HepG2 (cell line): Measurements from ENCODE around the gene FGF19. TPM values are rescaled to one million over a fixed set of nuclear protein-coding genes. Genes with fewer than 3 reads are reported as not detected.
"Not testable (repeated sequence)": the region's sequence is repeated elsewhere in the genome, so short reads cannot be mapped to it uniquely, and the experiment has no call there.

Experiments used
- AHDC1 ChIP-seq: sonication (generic); formaldehyde crosslinking; IDR thresholded peaks from 2 replicates; pipeline ENCODE4 v1.5.1; 2020; ENCODE audit warnings: mild to moderate bottlenecking, missing genetic modification reagents, borderline replicate concordance
- CEBPG ChIP-seq: IDR thresholded peaks from 2 replicates; pipeline ENCODE4 v1.6.1; 2016
- CREB1 ChIP-seq, 2 experiments: fragments of 450-650 bp in 1 of 2; IDR thresholded peaks; 2 replicates each; pipeline ENCODE4 v1.6.1; 2016 to 2017; ENCODE audit warnings: control low read depth in 1 of 2, mild to moderate bottlenecking in 1 of 2, missing compliant biosample characterization in 1 of 2, missing genetic modification characterization in 1 of 2
- EP300 ChIP-seq, 3 experiments: sonication (generic) in 1 of 3; formaldehyde crosslinking in 1 of 3; IDR thresholded peaks; 2 replicates each; pipeline versions ENCODE4 v1.5.1 to v1.6.1; 2011 to 2020; ENCODE audit warnings: low read depth in 2 of 3, low read length in 2 of 3, borderline replicate concordance in 1 of 3, improper control_type of control experiment in 1 of 3, mild to moderate bottlenecking in 1 of 3, missing genetic modification reagents in 1 of 3, moderate library complexity in 1 of 3
- FOSL2 ChIP-seq: sonication (generic); formaldehyde crosslinking; IDR thresholded peaks from 2 replicates; pipeline ENCODE4 v1.4.0; 2020; ENCODE audit warnings: missing genetic modification reagents
- FOXK1 ChIP-seq: sonication (generic); formaldehyde crosslinking; IDR thresholded peaks from 2 replicates; pipeline ENCODE4 v1.4.0; 2020; ENCODE audit warnings: low read depth, missing genetic modification reagents, borderline replicate concordance
- ISL2 ChIP-seq: sonication (generic); formaldehyde crosslinking; IDR thresholded peaks from 2 replicates; pipeline ENCODE4 v1.5.0; 2020; ENCODE audit warnings: missing genetic modification reagents
- NFE2 ChIP-seq: sonication (generic); formaldehyde crosslinking; IDR thresholded peaks from 2 replicates; pipeline ENCODE4 v1.4.0; 2020; ENCODE audit warnings: missing genetic modification reagents
- PPARG ChIP-seq: conservative IDR thresholded peaks from 2 replicates; pipeline ENCODE4 v1.6.1; 2016; ENCODE audit warnings: missing biosample characterization, missing genetic modification reagents
- SOX5 ChIP-seq: IDR thresholded peaks from 2 replicates; pipeline ENCODE4 v1.6.1; 2016; ENCODE audit warnings: borderline replicate concordance
- TFAP4 ChIP-seq: sonication (generic); IDR thresholded peaks from 2 replicates; pipeline ENCODE4 v1.6.1; 2016; ENCODE audit warnings: low read depth, borderline replicate concordance
- TFDP1 ChIP-seq: IDR thresholded peaks from 2 replicates; pipeline ENCODE4 v1.6.1; 2016; ENCODE audit warnings: missing compliant biosample characterization, missing genetic modification reagents, borderline replicate concordance
- ZGPAT ChIP-seq: IDR thresholded peaks from 2 replicates; pipeline ENCODE4 v1.6.1; 2016; ENCODE audit warnings: mild to moderate bottlenecking
- ZNF253 ChIP-seq: sonication (generic); formaldehyde crosslinking; IDR thresholded peaks from 2 replicates; pipeline ENCODE4 v1.8.0; 2022; ENCODE audit warnings: mild to moderate bottlenecking, missing genetic modification reagents, borderline replicate concordance
- ZNF331 ChIP-seq: sonication (generic); formaldehyde crosslinking; IDR thresholded peaks from 2 replicates; pipeline ENCODE4 v1.4.0; 2020; ENCODE audit warnings: missing genetic modification reagents
- ZNF547 ChIP-seq: sonication (generic); formaldehyde crosslinking; IDR thresholded peaks from 2 replicates; pipeline ENCODE4 v1.5.1; 2020; ENCODE audit warnings: mild to moderate bottlenecking, missing genetic modification reagents
- polyA plus RNA-seq, 8 experiments: library from polyadenylated mRNA; depleted of rRNA in 3 of 8; stranded (reverse) in 7 of 8; unstranded in 1 of 8; fragments of >200 nt; fragmentation: Illumina TruSeq in 4 of 8; extraction: Trizol in 4 of 8; gene quantifications; 2 replicates each; pipeline versions ENCODE4 v1.2.1 to v1.2.3, GENCODE V29; 2011 to 2016; ENCODE audit warnings: low read depth in 4 of 8, missing spikeins in 1 of 8, mixed read lengths in 1 of 8; ENCODE audit not compliant: insufficient read depth in 1 of 8
- total RNA-seq, 5 experiments: library from RNA; depleted of rRNA; stranded (reverse); fragments of >200 nt; fragmentation: Illumina TruSeq; extraction: Trizol; gene quantifications; 2 replicates each; pipeline ENCODE4 v1.2.3, GENCODE V29; 2016; ENCODE audit warnings: low read depth in 1 of 5

Gene FGF19
- total and polyA plus RNA-seq, 2 of the 13 experiments (the other 11 are each of a cell fraction or from before 2014, with no cell fraction given) = 0.07 TPM; not detected in 1

GRCh38 chr11:69687969-69688771, 15.7 kb downstream of the FGF19 start (continued):
- TF ChIP-seq ZGPAT (CRISPR knock-in tag) (0 out of 2 replicates have a peak, but pooled peaks have one; percentile 17), ZNF253 (peak; percentile 61; the same call in 1 of the 2 replicates), PPARG (CRISPR knock-in tag) (0 out of 2 replicates have a peak, but pooled peaks have one; percentile 24), ZNF547 (CRISPR knock-in tag) (0 out of 2 replicates have a peak, but pooled peaks have one; percentile 50), AHDC1 (CRISPR knock-in tag) (peak; percentile 57), EP300 (IDR thresholded peaks at IDR 0.05; ENCODE audit: low read depth in 2 of 2, low read length in 2 of 2) (peak in 1 of 2 experiments; percentile 66; a peak in 2 of 4 replicates), EP300 (CRISPR knock-in tag; IDR thresholded peaks at IDR 0.05; ENCODE audit: borderline replicate concordance) (peak; percentile 49; the same call in 1 of the 2 replicates), FOXK1 (CRISPR knock-in tag) (peak; percentile 46; the same call in 1 of the 2 replicates), TFAP4 (peak; percentile 81), FOSL2 (CRISPR knock-in tag) (peak; percentile 88), CEBPG (CRISPR knock-in tag) (peak; percentile 18; the same call in 1 of the 2 replicates), ISL2 (CRISPR knock-in tag) (peak; percentile 29; the same call in 1 of the 2 replicates), ZNF331 (CRISPR knock-in tag) (peak; percentile 70; the same call in 1 of the 2 replicates), TFDP1 (CRISPR knock-in tag) (peak; percentile 16; the same call in 1 of the 2 replicates), SOX5 (CRISPR knock-in tag) (peak; percentile 78; the same call in 1 of the 2 replicates), NFE2 (CRISPR knock-in tag) (peak; percentile 89), CREB1 (CRISPR knock-in tag; IDR thresholded peaks at IDR 0.05) (peak; percentile 47)
- TF ChIP-seq CREB1 (IDR thresholded peaks at IDR 0.05) = not testable (repeated sequence)
